GM19397 (cell line): ENCODE measurements around the gene VPS41.

ENCODE experiments used
- ATAC-seq: cut with Tn5 transposase; IDR thresholded peaks from one replicate; pipeline ENCODE4 v1.9.1; 2021; ENCODE audit warnings: mild to moderate bottlenecking, moderate library complexity; ENCODE audit not compliant: unreplicated experiment

Gene VPS41

GRCh38 chr7:38907066-38907465, 1.9 kb downstream of the VPS41 start:
- ATAC-seq, result no peak

GRCh38 chr7:38905056-38905759, 3.8 kb downstream of the VPS41 start:
- ATAC-seq, result no peak

GRCh38 chr7:38903057-38903456, 5.9 kb downstream of the VPS41 start:
- no peak for ATAC-seq

GRCh38 chr7:38902449-38902848, 6.5 kb downstream of the VPS41 start:
- no peak for ATAC-seq

GRCh38 chr7:38893061-38893460, 15.9 kb downstream of the VPS41 start:
- no peak for ATAC-seq

- no peak for ATAC-seq
Observed at GRCh38 chr7:38890597-38890996, 18.4 kb downstream of the VPS41 start.

- no peak for ATAC-seq
Observed at GRCh38 chr7:38889872-38890432, 19.0 kb downstream of the VPS41 start.

- ATAC-seq, result no peak
Observed at GRCh38 chr7:38889079-38889478, 19.9 kb downstream of the VPS41 start.

GRCh38 chr7:38886265-38886664, 22.7 kb downstream of the VPS41 start:
- no peak for ATAC-seq

- no peak for ATAC-seq
Observed at GRCh38 chr7:38883706-38884105, 25.3 kb downstream of the VPS41 start.

GRCh38 chr7:38881947-38882684, 26.9 kb downstream of the VPS41 start:
- no peak for ATAC-seq

GRCh38 chr7:38881015-38881414, 28.0 kb downstream of the VPS41 start:
- ATAC-seq, result no peak

- ATAC-seq, result no peak
Observed at GRCh38 chr7:38880454-38880853, 28.5 kb downstream of the VPS41 start.

GRCh38 chr7:38880035-38880434, 29.0 kb downstream of the VPS41 start:
- ATAC-seq, result no peak

- ATAC-seq, result no peak
Observed at GRCh38 chr7:38878694-38879457, 30.1 kb downstream of the VPS41 start.

GRCh38 chr7:38873433-38873832, 35.6 kb downstream of the VPS41 start:
- ATAC-seq, result no peak

- no peak for ATAC-seq
Observed at GRCh38 chr7:38872202-38872601, 36.8 kb downstream of the VPS41 start.

- ATAC-seq, result no peak
Observed at GRCh38 chr7:38870147-38870546, 38.8 kb downstream of the VPS41 start.

- ATAC-seq, result no peak
Observed at GRCh38 chr7:38863601-38864291, 45.2 kb downstream of the VPS41 start.

GRCh38 chr7:38862666-38863065, 46.3 kb downstream of the VPS41 start:
- ATAC-seq, result no peak
